ENCODE data around the gene TMEM169.

Gene TMEM169

GRCh38 chr2:216082805-216083204 lies 1.1 kb downstream of the TMEM169 start:
- no peak overlapping the region for H2AFZ ChIP-seq (ENCODE audit: low read length)
- no peak overlapping the region for H3K4me3 ChIP-seq (ENCODE audit: low read depth, low read length, poor library complexity, severe bottlenecking)
- H3K9ac ChIP-seq (ENCODE audit: low read length): no peak overlapping the region
- no peak overlapping the region for H3K4me2 ChIP-seq (ENCODE audit: low read length)
- H3K9me3 ChIP-seq (ENCODE audit: low read length): no peaks in the 10 kb centered on the region
- no peak overlapping the region for H3K27ac ChIP-seq (ENCODE audit: low read depth, low read length, poor library complexity, severe bottlenecking)
- no peaks in the 10 kb centered on the region for H3K79me2 ChIP-seq (ENCODE audit: insufficient read depth, low read length)
- H4K20me1 ChIP-seq (ENCODE audit: insufficient read depth, low read length): no peaks in the 10 kb centered on the region
- H3K9me2 ChIP-seq (ENCODE audit: low read depth, low read length): no peaks in the 10 kb centered on the region
- no peaks in the 10 kb centered on the region for H3K36me3 ChIP-seq (ENCODE audit: insufficient read depth, low read length)
- H3K4me1 ChIP-seq (ENCODE audit: insufficient read depth, low read length, severe bottlenecking): peaks cover 19% of the 10 kb centered on the region
- H3F3A ChIP-seq (ENCODE audit: insufficient read depth, low read length): no peaks in the 10 kb centered on the region
- no peaks in the 10 kb centered on the region for H3K27me3 ChIP-seq (ENCODE audit: insufficient read depth, low read length)
- no peak for TF ChIP-seq EZH2 (IDR thresholded peaks at IDR 0.05; ENCODE audit: borderline replicate concordance, low read length)
- TF ChIP-seq CTCF (IDR thresholded peaks at IDR 0.05; ENCODE audit: low read length): no peak

GRCh38 chr2:216083464-216084281 lies 2.0 kb downstream of the TMEM169 start:
- Histone ChIP-seq H3K27me3 (ENCODE audit: insufficient read depth, low read length) (no peaks in the 10 kb centered on the region), H3K9me3 (ENCODE audit: low read length) (no peaks in the 10 kb centered on the region), H3K4me2 (ENCODE audit: low read length) (no peak overlapping the region), H3K9me2 (ENCODE audit: low read depth, low read length) (no peaks in the 10 kb centered on the region), H3K9ac (ENCODE audit: low read length) (no peak overlapping the region), H3K4me3 (ENCODE audit: low read depth, low read length, poor library complexity, severe bottlenecking) (no peak overlapping the region), H3K36me3 (ENCODE audit: insufficient read depth, low read length) (no peaks in the 10 kb centered on the region), H3K4me1 (ENCODE audit: insufficient read depth, low read length, severe bottlenecking) (peaks cover 19% of the 10 kb centered on the region), H3K27ac (ENCODE audit: low read depth, low read length, poor library complexity, severe bottlenecking) (no peak overlapping the region), H3K79me2 (ENCODE audit: insufficient read depth, low read length) (no peaks in the 10 kb centered on the region), H2AFZ (ENCODE audit: low read length) (no peak overlapping the region), H3F3A (ENCODE audit: insufficient read depth, low read length) (no peaks in the 10 kb centered on the region), H4K20me1 (ENCODE audit: insufficient read depth, low read length) (no peaks in the 10 kb centered on the region)
- TF ChIP-seq CTCF (IDR thresholded peaks at IDR 0.05; ENCODE audit: low read length): no peak

GRCh38 chr2:216084547-216084946 lies 2.8 kb downstream of the TMEM169 start:
- Histone ChIP-seq H3K4me1 (ENCODE audit: insufficient read depth, low read length, severe bottlenecking) (peaks cover 19% of the 10 kb centered on the region), H3K9ac (ENCODE audit: low read length) (no peak overlapping the region), H3K9me3 (ENCODE audit: low read length) (no peaks in the 10 kb centered on the region), H3K9me2 (ENCODE audit: low read depth, low read length) (no peaks in the 10 kb centered on the region), H3K36me3 (ENCODE audit: insufficient read depth, low read length) (no peaks in the 10 kb centered on the region), H4K20me1 (ENCODE audit: insufficient read depth, low read length) (no peaks in the 10 kb centered on the region), H3K4me3 (ENCODE audit: low read depth, low read length, poor library complexity, severe bottlenecking) (no peak overlapping the region), H3K79me2 (ENCODE audit: insufficient read depth, low read length) (no peaks in the 10 kb centered on the region), H2AFZ (ENCODE audit: low read length) (no peak overlapping the region), H3K27me3 (ENCODE audit: insufficient read depth, low read length) (no peaks in the 10 kb centered on the region; the same call in 1 of the 2 replicates), H3K4me2 (ENCODE audit: low read length) (no peak overlapping the region), H3K27ac (ENCODE audit: low read depth, low read length, poor library complexity, severe bottlenecking) (no peak overlapping the region), H3F3A (ENCODE audit: insufficient read depth, low read length) (no peaks in the 10 kb centered on the region)
- no peak for TF ChIP-seq CTCF (IDR thresholded peaks at IDR 0.05; ENCODE audit: low read length)
- no peak for TF ChIP-seq EZH2 (IDR thresholded peaks at IDR 0.05; ENCODE audit: borderline replicate concordance, low read length)
